Transverse colon (tissue), 4 donors: ENCODE measurements around the gene KLHL18. TPM values are rescaled to one million over a fixed set of nuclear protein-coding genes. Genes with fewer than 3 reads are reported as not detected.
"Not testable (repeated sequence)": the region's sequence is repeated elsewhere in the genome, so short reads cannot be mapped to it uniquely, and the experiment has no call there.

Experiments
- DNase-seq: peaks from one replicate; pipeline ENCODE4 v3.0.0-alpha.2; 2019
- H3K27ac ChIP-seq, 4 donors: fragments of 200-600 bp; sonication (generic); 2 replicates each; pipeline ENCODE4 v1.5.1; 2016 to 2018; ENCODE audit warnings: inconsistent platforms in 4 of 4
- H3K27me3 ChIP-seq: fragments of 200-600 bp; sonication (generic); 2 replicates; pipeline ENCODE4 v1.5.1; 2017; ENCODE audit warnings: inconsistent platforms
- H3K36me3 ChIP-seq, 4 donors: fragments of 200-600 bp; sonication (generic); 2 replicates each; pipeline ENCODE4 v1.5.1; 2017 to 2019; ENCODE audit warnings: inconsistent platforms in 4 of 4
- H3K4me1 ChIP-seq, 4 donors: fragments of 200-600 bp; sonication (generic); 2 replicates each; pipeline ENCODE4 v1.5.1; 2017 to 2020; ENCODE audit warnings: inconsistent platforms in 4 of 4
- H3K4me3 ChIP-seq, 4 donors: fragments of 200-600 bp; sonication (generic); 1 replicate in 1 of 4; 2 replicates in 3 of 4; pipeline versions ENCODE4 v1.5.1 to v1.6.1; 2017 to 2019; ENCODE audit warnings: inconsistent platforms in 4 of 4
- H3K9me3 ChIP-seq, 2 donors: fragments of 200-600 bp; sonication (generic); 2 replicates each; pipeline ENCODE4 v1.5.1; 2017 to 2019; ENCODE audit warnings: inconsistent platforms in 2 of 2
- EP300 ChIP-seq: sonication (generic); formaldehyde crosslinking; IDR thresholded peaks from one replicate; pipeline ENCODE4 v1.6.1; 2017; ENCODE audit warnings: antibody characterized with exemption, low read depth
- POLR2A ChIP-seq: fragments of 450-650 bp; IDR thresholded peaks from one replicate; pipeline ENCODE4 v1.6.1; 2016; ENCODE audit warnings: antibody characterized with exemption, mild to moderate bottlenecking, moderate library complexity
- POLR2AphosphoS5 ChIP-seq, 3 donors: sonication (generic); formaldehyde crosslinking; IDR thresholded peaks; one replicate each; pipeline ENCODE4 v1.6.1; 2016; ENCODE audit warnings: antibody characterized with exemption in 3 of 3
- WGBS, 2 donors: methylation state at CpG; one replicate each; pipeline ENCODE4 v1.1.5; 2018; ENCODE audit warnings: low coverage in 1 of 2; 5-methylcytosine and 5-hydroxymethylcytosine counted together
- in situ Hi-C, 4 donors: fragments of 200-750 bp; cut with MboI; loops; one replicate each; pipeline versions ENCODE4 v1.15.0 to v1.15.1; 2017; ENCODE audit warnings: low sequenced_read_pairs in 3 of 4, low pct_ligation_motif_present in 1 of 4, low pct_unique_long_range_greater_than_20kb in 1 of 4
- intact Hi-C: fragments of 100-400 bp; cut with DNase I; formaldehyde crosslinking; loops from one replicate; pipeline ENCODE4 v1.15.1; 2023; ENCODE audit warnings: low total_unique reads
- total RNA-seq, 4 donors: library from RNA; depleted of rRNA; stranded (reverse); fragments of >200 nt; gene quantifications; one replicate each; pipeline ENCODE4 v1.1.0, GENCODE V29; 2016
- TF ChIP-seq, protein P1 (sequence below), 5 experiments: fragments of 200-600 bp in 3 of 5; fragments of 450-650 bp in 2 of 5; sonication (generic) in 3 of 5; IDR thresholded peaks; 1 replicate in 2 of 5; 2 replicates in 3 of 5; pipeline ENCODE4 v1.5.1; 2016 to 2017; ENCODE audit warnings: antibody characterized with exemption in 5 of 5, inconsistent platforms in 3 of 5, mild to moderate bottlenecking in 2 of 5, moderate library complexity in 1 of 5

Gene KLHL18
- total RNA-seq, 4 donors from 2014 or later = 12.2 to 48.6 (median 14.5) TPM

DNA sequence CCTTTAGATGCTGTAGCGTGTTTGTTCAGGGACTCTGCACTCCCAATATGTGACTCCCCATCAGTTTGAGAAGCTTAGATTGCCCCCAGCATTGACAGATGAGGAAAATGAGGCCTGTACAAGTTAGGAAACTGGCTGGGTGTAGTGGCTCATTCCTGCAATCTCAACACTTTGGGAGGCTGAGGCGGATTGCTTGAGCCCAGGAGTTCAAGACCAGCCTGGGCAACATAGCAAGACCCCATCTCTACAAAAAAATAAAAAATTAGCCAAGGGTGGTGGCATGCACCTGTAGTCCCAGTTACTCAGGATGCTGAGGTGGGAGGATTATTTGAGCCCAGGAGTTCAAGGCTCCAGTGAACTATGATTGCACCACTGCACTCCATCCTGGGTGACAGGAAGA is 84.1 kb downstream of the KLHL18 start:
- no peak for TF ChIP-seq EP300
- TF ChIP-seq, protein P1, sequence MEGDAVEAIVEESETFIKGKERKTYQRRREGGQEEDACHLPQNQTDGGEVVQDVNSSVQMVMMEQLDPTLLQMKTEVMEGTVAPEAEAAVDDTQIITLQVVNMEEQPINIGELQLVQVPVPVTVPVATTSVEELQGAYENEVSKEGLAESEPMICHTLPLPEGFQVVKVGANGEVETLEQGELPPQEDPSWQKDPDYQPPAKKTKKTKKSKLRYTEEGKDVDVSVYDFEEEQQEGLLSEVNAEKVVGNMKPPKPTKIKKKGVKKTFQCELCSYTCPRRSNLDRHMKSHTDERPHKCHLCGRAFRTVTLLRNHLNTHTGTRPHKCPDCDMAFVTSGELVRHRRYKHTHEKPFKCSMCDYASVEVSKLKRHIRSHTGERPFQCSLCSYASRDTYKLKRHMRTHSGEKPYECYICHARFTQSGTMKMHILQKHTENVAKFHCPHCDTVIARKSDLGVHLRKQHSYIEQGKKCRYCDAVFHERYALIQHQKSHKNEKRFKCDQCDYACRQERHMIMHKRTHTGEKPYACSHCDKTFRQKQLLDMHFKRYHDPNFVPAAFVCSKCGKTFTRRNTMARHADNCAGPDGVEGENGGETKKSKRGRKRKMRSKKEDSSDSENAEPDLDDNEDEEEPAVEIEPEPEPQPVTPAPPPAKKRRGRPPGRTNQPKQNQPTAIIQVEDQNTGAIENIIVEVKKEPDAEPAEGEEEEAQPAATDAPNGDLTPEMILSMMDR (IDR thresholded peaks at IDR 0.05) = no peak
- TF ChIP-seq POLR2AphosphoS5 (IDR thresholded peaks at IDR 0.05) = no peak
- no peak for TF ChIP-seq POLR2A
- 90 to 100% methylated on average over 1 to 2 of the region's 2 CpGs for WGBS, 2 donors
- H3K27me3 ChIP-seq = no peaks in the 10 kb centered on the region

DNA sequence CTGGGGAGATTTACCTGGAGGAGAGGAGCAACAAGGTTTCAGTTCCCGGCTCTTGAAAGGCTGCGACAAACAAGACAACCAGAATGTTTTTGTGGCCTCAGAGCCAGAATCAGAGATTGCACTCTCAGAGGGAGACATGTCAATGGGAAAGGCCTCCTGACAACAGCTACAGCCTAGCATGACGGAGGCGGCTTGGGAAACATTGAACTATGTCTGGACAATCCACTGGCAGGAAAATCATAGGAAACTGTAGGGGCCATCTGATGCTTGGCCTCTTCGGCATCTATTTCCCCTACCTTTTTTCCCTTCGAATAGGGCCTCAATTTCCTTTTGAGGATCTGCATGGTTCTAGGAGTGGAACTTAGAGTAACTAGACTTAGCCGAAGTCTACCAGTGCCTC is 84.9 kb downstream of the KLHL18 start:
- Histone ChIP-seq H3K9me3 (no peaks in the 10 kb centered on the region), H3K4me1 (peaks cover 0 to 13% (median 5%) of the 10 kb centered on the region in 4 donors), H3K36me3 (no peaks in the 10 kb centered on the region), H3K27me3 (no peaks in the 10 kb centered on the region), H3K27ac (no peak overlapping the region), H3K4me3 (no peak overlapping the region)
- DNase-seq = no peak
- TF ChIP-seq EP300 = no peak
- no peak for TF ChIP-seq POLR2A
- no peak for TF ChIP-seq POLR2AphosphoS5 (IDR thresholded peaks at IDR 0.05)
- TF ChIP-seq, protein P1 (IDR thresholded peaks at IDR 0.05) = no peak
- WGBS, 2 donors = 90% methylated on average over 7 of the region's 7 CpGs; no CpG with 5 or more reads in 1 of the 2 donors
- in situ Hi-C loops = loop anchor here in 1 of 4 donors (25.0 kb wide), 2 partner anchors 505 to 655 kb away; partner anchors contain the start of genes MYL3, PRSS50 and TMIE
- intact Hi-C loops = no loop called here

More for the DNA sequence above, 84.1 kb downstream of the KLHL18 start:
- no peak overlapping the region for H3K4me3 ChIP-seq
- peaks cover 0 to 13% (median 5%) of the 10 kb centered on the region in 4 donors for H3K4me1 ChIP-seq
- DNase-seq = no peak
- no peaks in the 10 kb centered on the region for H3K36me3 ChIP-seq
- H3K27ac ChIP-seq = no peak overlapping the region
- in situ Hi-C loops = loop anchor here in 1 of 4 donors (25.0 kb wide), 2 partner anchors 505 to 655 kb away; partner anchors contain the start of genes MYL3, PRSS50 and TMIE
- no peaks in the 10 kb centered on the region for H3K9me3 ChIP-seq
- intact Hi-C loops = no loop called here

DNA sequence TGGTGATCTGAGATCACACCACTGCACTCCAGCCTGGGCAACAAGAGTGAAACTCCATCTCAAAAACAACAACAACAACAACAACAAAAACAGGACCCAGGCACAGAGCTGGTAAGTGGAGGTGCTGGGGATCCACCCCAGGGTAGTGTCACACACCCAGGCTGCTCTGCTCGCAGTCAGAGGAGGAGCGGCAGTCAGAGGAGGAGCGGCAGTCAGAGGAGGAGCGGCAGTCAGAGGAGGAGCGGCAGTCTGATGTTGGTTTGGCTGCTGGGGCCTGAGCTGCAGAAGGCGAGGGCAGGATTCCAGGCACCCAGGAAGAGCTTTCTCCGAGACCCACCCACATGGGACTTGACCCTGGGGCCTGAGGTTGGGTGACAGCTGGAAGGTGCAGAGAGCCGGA is 87.3 kb downstream of the KLHL18 start:
- intact Hi-C loops = not testable (repeated sequence)
- in situ Hi-C loops = loop anchor here in 1 of 4 donors (25.0 kb wide), 2 partner anchors 508 to 658 kb away; partner anchors contain the start of genes MYL3, PRSS50 and TMIE

DNA sequence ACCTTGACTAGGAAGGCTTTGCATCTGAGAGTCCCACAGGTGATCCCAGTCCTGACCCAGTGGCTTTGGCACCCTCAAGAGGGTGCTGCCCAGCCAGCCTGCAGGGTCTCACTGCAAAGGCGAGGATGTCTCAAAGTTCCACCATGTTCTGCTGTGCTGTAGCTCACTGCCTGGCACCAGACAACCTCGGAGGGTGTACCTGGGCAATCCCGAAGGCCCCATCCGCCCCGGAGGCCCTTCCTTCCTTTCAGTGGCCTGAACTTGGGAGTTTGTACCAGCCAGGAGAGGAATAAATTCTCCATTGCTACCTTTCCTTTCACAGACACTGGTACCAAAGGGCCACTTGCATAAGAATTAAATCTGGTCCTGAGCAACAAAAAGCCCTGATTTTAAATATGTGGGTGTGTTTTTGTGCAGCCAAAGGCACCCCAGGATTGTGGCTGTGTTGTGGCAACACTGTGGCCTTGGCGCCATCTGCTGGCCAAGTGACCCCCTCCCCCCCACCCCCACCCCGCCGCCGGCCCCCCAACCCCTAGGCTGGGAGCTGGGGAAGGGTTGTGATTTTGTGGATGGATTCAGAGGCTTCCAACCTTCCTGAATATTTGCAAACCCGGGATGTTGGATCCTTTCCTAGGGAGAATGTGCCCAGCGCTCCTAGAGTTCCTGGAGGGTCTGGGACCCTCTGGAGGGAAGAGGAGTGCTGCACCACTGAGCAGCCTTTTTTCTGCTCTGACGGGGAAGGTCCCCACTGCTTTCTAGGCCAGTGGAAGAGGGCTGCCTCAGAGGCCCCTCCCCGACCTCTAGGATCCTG is 88.3 kb downstream of the KLHL18 start:
- peak; percentile 23 for DNase-seq
- Histone ChIP-seq H3K4me1 (peaks cover 0 to under 1% (median under 1%) of the 10 kb centered on the region in 4 donors), H3K36me3 (no peaks in the 10 kb centered on the region), H3K27me3 (no peaks in the 10 kb centered on the region), H3K4me3 (no peak overlapping the region), H3K27ac (no peak overlapping the region), H3K9me3 (no peaks in the 10 kb centered on the region)
- intact Hi-C loops = no loop called here
- whole genome bisulfite sequencing, 2 donors = 41% methylated on average over 9 of the region's 13 CpGs; no CpG with 5 or more reads in 1 of the 2 donors
- in situ Hi-C loops = loop anchor here in 1 of 4 donors (25.0 kb wide), 2 partner anchors 509 to 659 kb away; partner anchors contain the start of genes MYL3, PRSS50 and TMIE
- TF ChIP-seq, protein P1 (IDR thresholded peaks at IDR 0.05) = peak in 3 of 5 experiments; percentile 36 to 60 (median 49)
- no peak for TF ChIP-seq EP300

More for the DNA sequence above, 87.3 kb downstream of the KLHL18 start:
- not testable (repeated sequence) for H3K9me3 ChIP-seq, H3K27me3 ChIP-seq, DNase-seq, H3K4me3 ChIP-seq, H3K36me3 ChIP-seq, H3K27ac ChIP-seq
- WGBS, 2 donors = 94% methylated on average over 8 of the region's 8 CpGs; no CpG with 5 or more reads in 1 of the 2 donors
- H3K4me1 ChIP-seq = peaks cover 0 to 12% (median 5%) of the 10 kb centered on the region in 4 donors
